IPS-18c (cell line): ENCODE data around the gene GIT2.
"Not testable (repeated sequence)": the region's sequence is repeated elsewhere in the genome, so short reads cannot be mapped to it uniquely, and the experiment has no call there.

ENCODE experiments used
- H3K4me3 ChIP-seq: 2 replicates; pipeline ENCODE4 v1.7.0; 2013; ENCODE audit warnings: low read depth, mild to moderate bottlenecking, low read length, moderate library complexity; ENCODE audit not compliant: insufficient read depth
- H3K9me3 ChIP-seq: one replicate; pipeline ENCODE4 v1.6.1; 2013; ENCODE audit warnings: mild to moderate bottlenecking, low read length, moderate library complexity; ENCODE audit not compliant: control insufficient read depth, insufficient read depth

The GIT2 gene

GRCh38 chr12:109994401-109995175, 1.6 kb downstream of the GIT2 start:
- H3K4me3 ChIP-seq = no peak overlapping the region; the same call in 1 of the 2 replicates
- H3K9me3 ChIP-seq = no peaks in the 10 kb centered on the region

DNA sequence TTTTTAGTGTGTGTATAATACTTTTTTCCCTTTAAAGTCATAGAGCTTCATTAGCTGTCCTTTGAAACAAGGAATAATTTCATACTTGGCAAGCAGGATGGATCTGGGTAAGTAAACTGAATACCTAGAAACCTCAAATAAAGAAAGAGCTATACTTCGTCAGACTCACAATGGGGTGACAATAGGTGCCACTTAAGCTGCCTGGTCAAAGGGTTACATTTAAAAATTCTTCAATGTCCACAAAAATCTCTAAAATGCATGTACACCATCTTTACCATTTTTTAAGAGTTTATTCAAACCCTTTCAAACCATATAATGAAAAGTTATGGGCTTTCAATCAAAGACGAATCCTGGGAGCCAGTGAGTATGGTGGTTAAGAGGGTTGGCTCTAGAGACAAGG, 3.1 kb downstream of the GIT2 start:
- Histone ChIP-seq H3K4me3 (no peak overlapping the region), H3K9me3 (no peaks in the 10 kb centered on the region)

DNA sequence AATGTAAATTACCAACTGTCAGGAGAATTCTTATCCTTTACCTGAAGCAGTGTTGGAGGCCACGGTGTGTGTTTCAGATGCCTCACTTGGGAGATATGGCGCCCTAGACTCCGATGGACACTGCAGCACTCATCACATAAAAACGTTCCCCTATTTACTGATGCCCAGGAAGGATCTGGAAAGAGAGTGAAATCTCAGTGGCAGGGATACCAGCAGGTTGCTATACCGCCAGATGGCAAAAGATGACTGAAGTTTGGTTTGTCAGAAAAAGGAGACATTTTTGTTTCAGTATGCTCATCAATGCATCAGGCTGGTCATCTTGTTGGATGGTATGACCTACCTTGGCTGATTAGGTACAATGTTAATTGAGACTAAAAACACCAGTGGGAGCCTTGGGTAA, 4.6 kb downstream of the GIT2 start:
- H3K9me3 ChIP-seq = no peaks in the 10 kb centered on the region
- H3K4me3 ChIP-seq = no peak overlapping the region

GRCh38 chr12:109989380-109989779, 6.8 kb downstream of the GIT2 start:
- Histone ChIP-seq H3K9me3 (no peaks in the 10 kb centered on the region), H3K4me3 (no peak overlapping the region)

GRCh38 chr12:109988903-109989302, 7.3 kb downstream of the GIT2 start:
- Histone ChIP-seq H3K9me3 (no peaks in the 10 kb centered on the region), H3K4me3 (no peak overlapping the region)

- H3K4me3 ChIP-seq = no peak overlapping the region
- H3K9me3 ChIP-seq = no peaks in the 10 kb centered on the region
Observed at GRCh38 chr12:109988274-109988673, 7.9 kb downstream of the GIT2 start.

DNA sequence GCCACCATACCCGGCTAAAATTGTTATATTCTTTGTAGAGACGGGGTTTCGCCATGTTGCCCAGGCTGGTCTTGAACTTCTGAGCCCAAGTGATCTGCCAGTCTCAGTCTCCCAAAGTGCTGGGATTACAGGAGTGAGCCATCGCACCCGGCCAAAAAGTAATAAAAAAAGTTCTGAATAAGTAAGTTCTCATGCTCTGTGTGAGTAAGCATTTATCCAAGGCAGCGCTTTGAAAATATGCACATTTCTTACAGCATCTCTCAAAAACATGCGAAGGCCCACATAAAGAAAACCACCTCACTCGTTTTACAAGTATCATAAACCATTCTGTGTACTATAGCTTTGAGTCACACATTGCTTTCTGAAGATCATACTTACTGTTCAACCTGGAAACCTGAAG, 8.6 kb downstream of the GIT2 start:
- H3K9me3 ChIP-seq = no peaks in the 10 kb centered on the region

DNA sequence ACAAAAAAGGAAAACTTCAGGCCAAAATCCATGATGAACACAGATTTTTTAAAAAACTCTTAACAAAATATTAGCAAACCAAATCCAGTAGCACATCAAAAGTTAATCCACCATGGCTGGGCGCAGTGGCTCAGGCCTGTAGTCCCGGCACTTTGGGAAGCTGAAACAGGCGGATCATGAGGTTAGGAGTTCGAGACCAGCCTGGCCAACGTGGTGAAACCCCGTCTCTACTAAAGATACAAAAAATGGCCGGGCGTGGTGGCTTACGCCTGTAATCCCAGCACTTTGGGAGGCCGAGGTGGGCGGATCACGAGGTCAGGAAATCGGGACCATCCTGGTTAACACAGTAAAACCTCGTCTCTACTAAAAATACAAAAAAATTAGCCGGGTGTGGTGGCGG, 9.9 kb downstream of the GIT2 start:
- not testable (repeated sequence) for H3K4me3 ChIP-seq

More for the DNA sequence above, 8.6 kb downstream of the GIT2 start:
- no peak overlapping the region for H3K4me3 ChIP-seq

GRCh38 chr12:109983432-109984142, 12.6 kb downstream of the GIT2 start:
- no peaks in the 10 kb centered on the region for H3K9me3 ChIP-seq
- H3K4me3 ChIP-seq = no peak overlapping the region

More for the DNA sequence above, 9.9 kb downstream of the GIT2 start:
- not testable (repeated sequence) for H3K9me3 ChIP-seq

DNA sequence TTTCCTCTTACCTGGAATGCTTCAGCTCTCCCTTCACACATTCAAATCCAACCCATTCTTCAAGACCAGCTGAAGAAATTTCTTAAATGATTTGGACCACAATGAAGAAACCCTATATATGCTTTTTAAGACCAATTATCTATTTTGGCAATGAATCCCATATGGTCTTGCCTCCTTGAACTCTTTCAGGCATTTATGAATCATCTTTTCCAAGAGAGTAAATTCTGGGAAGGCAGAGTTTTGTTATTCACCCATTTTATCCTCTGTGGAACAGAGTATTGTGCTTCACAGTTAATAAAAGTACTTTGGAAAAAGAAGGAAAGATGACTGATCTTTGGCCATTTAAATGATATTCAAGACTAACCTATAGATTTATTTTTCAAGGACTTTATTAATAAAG, 14.0 kb downstream of the GIT2 start:
- Histone ChIP-seq H3K9me3 (no peaks in the 10 kb centered on the region), H3K4me3 (no peak overlapping the region)

GRCh38 chr12:109981311-109981710, 14.9 kb downstream of the GIT2 start:
- no peak overlapping the region for H3K4me3 ChIP-seq
- no peaks in the 10 kb centered on the region for H3K9me3 ChIP-seq

GRCh38 chr12:109972821-109973220, 23.3 kb downstream of the GIT2 start:
- Histone ChIP-seq H3K4me3 (no peak overlapping the region), H3K9me3 (no peaks in the 10 kb centered on the region)

DNA sequence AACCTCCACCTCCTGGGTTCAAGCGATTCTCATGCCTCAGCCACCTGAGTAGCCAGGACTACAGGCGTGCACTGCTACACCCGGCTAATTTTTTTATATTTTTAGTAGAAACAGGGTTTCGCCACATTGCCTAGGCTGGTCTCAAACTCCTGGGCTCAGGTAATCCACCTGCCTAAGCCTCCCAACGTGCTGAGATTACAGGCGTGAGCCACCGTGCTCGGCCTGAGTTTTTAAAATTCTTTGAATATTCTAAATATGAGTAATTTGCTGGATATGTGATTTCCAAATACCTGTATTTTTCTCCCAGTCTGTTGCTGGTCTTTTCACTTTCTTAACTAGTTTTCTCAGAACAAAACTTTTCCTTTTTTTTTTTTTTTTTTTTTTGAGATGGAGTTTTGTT, 27.4 kb downstream of the GIT2 start:
- H3K9me3 ChIP-seq = no peaks in the 10 kb centered on the region
- H3K4me3 ChIP-seq = no peak overlapping the region

DNA sequence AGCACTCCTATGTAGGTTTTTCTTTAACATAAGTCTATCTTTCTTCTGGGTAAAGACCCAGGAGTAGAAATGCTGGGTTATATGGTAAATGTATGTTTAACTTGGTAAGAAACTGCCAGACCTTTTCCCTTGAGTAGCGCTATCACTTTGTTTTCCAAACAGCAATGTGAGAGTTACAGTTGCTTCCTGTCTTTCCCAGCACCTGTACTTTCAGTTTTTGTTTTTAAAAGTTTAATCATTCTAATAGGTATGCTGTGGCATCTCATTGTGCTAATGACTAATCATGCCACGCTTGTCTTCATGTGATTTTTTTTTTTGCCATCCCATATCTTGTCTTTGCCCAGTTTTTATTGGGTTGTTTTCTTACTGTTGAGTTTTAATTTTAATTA, 28.1 kb downstream of the GIT2 start:
- no peaks in the 10 kb centered on the region for H3K9me3 ChIP-seq

GRCh38 chr12:109967383-109968031, 28.7 kb downstream of the GIT2 start:
- Histone ChIP-seq H3K9me3 (no peaks in the 10 kb centered on the region), H3K4me3 (no peak overlapping the region)

More for the DNA sequence above, 28.1 kb downstream of the GIT2 start:
- no peak overlapping the region for H3K4me3 ChIP-seq

GRCh38 chr12:109966546-109966945, 29.6 kb downstream of the GIT2 start:
- Histone ChIP-seq H3K9me3 (no peaks in the 10 kb centered on the region), H3K4me3 (no peak overlapping the region)

GRCh38 chr12:109963743-109964429, 32.3 kb downstream of the GIT2 start:
- no peaks in the 10 kb centered on the region for H3K9me3 ChIP-seq
- H3K4me3 ChIP-seq = no peak overlapping the region
